NCI-H146 (cell line): ENCODE results near the gene ZNF778.

Experiments
- DNase-seq: peaks from one replicate; lab custom pipeline; 2025; lab: John Stamatoyannopoulos, UW

Gene ZNF778

DNA sequence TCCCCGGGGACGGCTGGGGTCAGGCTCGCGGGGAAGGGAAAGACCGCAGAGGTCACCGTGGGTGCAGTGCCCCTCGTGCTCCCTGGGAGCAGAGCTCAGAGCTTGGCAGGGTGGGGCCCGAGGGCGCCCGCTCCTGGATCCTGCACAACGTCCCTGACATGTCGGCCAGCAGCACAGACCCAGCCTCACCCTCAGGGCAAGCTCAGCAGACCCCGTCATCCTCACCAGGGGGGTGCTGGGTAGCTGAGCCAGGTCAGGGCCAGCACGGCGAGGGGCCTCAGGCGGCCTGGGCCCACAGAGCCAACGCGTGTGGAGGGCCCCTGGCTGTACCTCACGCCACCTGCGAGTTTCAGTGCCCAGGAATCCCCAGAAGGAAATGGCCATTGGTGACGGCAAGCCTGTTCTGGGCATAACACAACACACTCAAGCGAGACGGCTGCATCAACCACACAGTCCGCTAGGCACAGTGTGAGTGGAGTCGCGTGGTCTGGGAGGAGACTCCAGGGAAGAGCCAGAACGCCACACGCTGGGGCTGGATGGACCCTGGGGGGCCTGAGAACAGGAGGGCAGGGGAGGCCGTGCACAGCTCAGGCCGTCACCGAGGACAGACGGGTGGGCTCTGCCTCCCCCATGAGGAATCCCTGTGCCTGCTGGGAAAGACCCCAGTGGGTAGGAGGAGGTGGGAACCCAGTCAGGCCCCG lies 60.3 kb downstream of the ZNF778 start:
- DNase-seq = no peak

DNA sequence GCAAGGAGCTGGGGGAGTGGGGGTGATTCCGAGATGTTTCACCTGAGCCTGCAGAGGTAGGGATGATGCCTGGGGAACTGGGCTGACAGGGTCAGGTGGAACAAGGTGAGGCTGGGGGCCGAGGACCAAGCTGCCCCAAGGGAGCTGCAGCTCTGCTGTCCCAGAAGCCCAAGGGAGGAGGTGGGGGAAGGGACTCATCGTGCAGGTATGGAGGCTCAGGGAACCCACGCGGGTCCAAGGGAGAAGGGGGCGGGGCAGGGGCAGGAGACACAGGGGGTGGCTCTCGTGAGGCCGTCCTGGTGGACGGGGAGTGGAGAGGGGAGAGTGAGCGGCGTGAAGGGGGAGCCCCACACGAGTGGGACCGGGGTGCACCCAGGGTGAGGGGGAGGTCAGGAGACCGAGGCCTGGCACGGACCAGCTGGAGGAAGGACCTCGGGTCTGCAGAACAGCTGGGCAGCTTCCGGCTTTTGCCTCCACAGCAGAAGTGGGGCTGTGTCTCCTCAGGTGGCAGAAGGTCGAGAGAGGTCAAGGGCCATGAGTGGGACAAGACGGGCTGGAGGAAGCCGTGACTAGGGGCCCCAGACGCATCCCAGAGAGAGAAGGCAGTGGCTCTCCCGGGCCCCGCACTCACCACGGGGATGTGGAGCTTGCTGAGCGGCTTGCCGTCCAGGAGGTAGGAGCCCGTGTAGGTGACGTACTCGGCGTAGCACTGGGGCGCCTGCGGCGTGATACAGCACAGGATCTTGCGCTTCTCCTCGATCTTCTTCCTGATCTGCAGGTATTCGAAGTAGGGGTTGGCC lies 61.1 kb downstream of the ZNF778 start:
- no peak for DNase-seq

DNA sequence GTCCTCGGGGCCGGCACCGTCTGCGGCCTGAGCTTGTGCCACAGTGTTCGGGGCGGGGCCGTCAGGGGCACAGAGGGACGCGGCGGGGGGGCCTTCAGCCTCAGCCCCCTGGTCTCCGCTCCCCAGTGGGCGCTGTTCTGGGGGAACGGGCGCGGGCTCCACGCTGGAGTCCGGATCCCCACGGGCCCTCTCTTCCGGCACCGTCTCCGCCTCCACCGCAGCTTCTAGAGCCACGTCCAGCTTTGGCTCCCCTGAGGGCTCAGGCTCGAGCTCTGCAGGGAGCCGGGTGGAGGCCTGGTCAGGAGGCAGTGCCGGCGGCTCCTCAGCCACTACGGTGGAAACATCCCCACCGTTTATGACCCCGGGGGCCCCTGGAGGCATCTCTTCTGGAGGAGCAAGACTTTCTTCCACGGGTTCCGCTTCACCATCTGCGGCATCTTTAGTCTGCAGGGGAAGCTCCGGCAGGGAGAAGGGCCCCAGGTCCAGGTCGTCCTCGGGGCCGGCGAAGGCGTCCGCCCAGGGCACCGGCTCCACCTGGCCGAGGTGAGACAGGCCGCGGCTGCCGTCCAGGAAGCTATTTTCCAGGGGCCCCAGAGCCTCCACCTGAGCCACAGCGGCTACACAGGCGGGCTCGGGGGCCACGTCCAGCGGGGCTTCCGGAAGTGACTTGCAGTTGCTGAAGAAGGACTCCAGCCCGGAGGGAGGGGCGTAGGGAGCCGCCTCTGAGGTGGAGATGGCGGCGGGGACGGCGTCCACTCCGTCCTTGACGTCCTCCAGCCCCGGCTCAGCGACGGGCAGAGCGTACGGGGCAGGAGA lies 62.4 kb downstream of the ZNF778 start:
- DNase-seq = no peak

DNA sequence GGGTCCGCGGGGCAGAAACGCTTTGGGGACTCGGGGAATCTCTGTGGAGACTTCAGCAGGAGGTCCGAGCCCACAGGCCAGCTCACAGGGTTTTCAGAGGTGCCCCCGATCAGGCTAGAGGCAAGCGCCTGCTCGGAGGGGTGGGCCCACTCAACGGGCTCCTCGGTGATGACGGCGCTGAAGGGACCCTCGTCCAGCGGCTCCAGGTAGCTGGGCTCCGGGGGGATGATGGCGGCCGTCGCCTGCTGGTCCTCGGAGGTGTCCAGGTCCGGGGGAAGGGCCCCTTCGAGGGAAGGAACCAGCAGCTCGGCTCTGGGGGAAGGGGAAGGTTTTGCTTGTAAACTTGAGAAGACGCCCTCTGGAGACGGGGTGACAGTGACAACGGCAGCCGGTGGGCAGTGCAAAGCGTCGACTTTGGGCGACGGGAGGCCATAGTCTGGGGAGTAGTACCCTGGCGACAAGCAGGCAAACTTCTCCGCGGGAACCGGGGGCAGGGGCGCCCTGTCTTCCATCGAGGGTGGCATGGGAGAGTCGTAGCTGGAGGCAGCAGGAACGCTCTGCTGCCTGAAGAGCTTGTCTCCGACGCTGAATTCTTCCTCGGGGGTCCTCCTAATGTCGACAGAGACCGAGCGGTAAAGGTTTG lies 63.2 kb downstream of the ZNF778 start:
- DNase-seq = no peak

DNA sequence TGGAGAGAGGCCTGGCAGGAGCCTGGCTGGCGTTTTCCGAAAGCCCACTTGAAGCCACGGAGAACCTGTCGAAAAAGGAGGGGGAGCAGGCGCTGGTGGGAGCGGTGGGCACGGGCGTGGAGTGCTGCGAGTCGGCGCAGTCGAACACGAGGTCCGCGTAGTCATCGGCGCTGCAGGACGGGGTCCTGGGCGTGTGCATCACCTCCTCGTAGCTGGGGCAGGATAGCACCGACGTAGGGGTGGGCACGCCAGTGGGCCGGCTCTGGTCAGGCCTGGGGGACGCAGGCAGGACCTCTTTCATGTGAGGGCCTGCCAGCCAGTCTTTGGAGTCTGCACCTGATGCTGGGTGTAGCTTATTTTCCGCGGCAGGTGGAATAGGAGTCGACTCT lies 63.7 kb downstream of the ZNF778 start:
- no peak for DNase-seq

DNA sequence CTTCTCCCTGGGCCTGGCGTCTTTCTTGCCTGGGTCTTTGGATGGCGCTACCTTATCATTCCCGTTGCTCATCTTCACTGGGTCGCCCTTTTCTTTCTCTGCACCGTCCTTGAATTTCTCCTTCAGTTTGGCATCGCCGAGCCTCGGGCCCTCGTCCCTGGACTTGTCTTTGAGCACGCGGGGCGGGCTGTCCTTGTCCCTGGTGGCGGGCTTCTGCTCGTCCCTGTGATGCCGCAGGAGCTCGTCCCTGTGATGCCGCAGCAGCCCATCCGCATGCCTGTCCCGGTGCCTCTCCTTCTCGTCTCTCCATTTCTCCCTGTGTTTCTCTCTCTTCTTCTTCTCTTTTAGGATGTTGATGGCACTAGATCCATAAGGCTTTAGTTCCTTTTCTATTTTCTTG lies 64.3 kb downstream of the ZNF778 start:
- no peak for DNase-seq

DNA sequence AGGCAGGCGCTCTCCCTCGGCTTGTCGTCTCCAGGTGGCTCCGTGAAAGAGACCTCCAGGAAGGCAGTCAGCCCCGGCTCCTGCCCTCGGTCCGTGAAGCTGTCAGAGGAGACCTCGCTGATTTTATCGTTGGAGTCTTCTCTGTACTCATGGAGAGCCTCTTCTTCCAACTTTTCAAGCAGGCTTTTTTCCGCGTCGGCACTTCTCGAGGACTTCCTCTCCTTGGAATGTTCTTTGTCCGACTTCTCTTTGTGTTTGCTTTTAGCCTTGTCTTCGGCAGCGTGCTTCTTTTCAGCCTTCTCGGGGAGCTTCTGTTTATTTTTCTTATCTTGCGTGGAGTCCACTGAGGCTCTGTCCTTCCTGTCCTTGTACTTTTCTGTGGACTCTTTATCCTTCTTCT lies 65.0 kb downstream of the ZNF778 start:
- no peak for DNase-seq

DNA sequence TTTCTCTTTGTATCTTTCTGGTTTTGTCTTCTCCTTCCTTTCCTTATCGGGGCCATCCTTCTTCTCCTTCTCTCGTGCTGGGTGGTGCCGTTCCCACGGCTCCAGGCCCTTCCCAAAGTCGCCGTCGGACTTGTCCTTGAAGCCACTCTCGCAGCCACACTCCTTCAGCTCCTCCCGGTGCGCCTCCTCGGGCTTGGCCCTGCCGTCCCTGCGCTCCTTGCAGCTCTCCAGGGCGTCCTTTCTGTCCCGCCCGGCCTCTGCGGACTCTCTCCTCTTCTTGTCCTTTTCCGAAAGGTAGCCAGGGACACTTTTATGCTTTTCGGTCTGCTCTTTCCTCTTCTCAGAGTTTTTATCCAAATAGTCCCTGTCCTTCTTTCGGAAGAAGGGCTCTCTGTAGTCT lies 65.9 kb downstream of the ZNF778 start:
- DNase-seq = no peak

DNA sequence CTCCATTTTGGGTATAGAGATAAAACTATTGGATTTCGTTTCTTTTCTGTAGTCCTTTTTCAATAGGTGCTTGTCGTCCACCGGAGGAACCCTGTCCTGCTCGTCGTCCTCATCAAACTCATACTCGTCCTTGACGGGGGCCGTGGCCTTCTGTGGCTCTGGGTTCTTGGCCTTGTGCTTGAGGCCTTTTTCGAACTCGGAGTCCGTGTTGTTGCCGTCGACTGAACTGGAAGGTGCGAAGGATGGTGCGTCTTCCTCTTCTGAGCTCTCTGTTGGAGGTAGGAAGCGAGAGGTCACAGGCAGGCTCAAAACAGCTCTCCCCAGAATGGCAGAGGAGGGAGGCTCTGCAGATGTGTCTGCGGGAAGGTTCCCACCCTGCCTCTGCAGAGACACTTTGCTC lies 67.9 kb downstream of the ZNF778 start:
- DNase-seq = no peak

DNA sequence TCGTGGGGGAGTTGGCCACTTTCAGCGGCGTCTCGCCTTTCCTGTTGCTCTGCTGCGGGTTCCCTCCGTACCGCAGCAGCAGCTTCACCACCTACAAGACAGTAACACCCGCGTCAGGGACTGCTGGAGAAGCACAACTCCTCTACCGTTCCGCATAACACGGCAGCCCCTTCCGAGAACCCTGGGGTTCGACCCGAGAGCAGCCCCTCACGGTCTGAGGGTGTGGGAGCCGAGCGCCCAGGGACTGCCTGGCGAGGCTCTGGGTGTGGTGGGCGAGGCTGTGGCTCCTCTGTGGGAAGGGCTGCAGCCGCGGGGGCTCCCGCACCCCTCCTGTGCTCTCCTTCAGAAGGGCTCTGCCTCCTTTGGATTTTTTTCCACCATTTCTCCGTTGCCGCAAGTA lies 68.6 kb downstream of the ZNF778 start:
- no peak for DNase-seq
